CD8-positive, alpha-beta memory T cell (primary cell): ENCODE measurements around the gene RHOU. TPM values are rescaled to one million over a fixed set of nuclear protein-coding genes. Genes with fewer than 3 reads are reported as not detected.
A peak's percentile ranks its signal among the peaks of the same experiment; 100 is the strongest.
"Not testable (repeated sequence)": the region's sequence is repeated elsewhere in the genome, so short reads cannot be mapped to it uniquely, and the experiment has no call there.

Experiments used
- CTCF ChIA-PET: fragments of 350-600 bp; sonication (Branson Sonifier 250); formaldehyde crosslinking; loops from one replicate; lab custom pipeline; 2021; ENCODE audit warnings: antibody characterized with exemption; lab: Charles Lee
- POLR2A ChIA-PET: fragments of 350-600 bp; sonication (Branson Sonifier 250); formaldehyde crosslinking; loops from one replicate; lab custom pipeline; 2021; ENCODE audit warnings: antibody characterized with exemption; lab: Charles Lee
- DNase-seq, 5 donors: peaks; one replicate each; pipeline versions ENCODE4 v3.0.0 to v3.0.0-alpha.2; 2020 to 2022; ENCODE audit warnings: mixed read lengths in 1 of 5
- H3K27ac ChIP-seq: one replicate; pipeline ENCODE4 v1.7.0; 2013; ENCODE audit warnings: low read depth, mild to moderate bottlenecking, low read length, moderate library complexity
- H3K27me3 ChIP-seq: 2 replicates; pipeline ENCODE4 v1.7.0; 2013; ENCODE audit warnings: low read length, mild to moderate bottlenecking; ENCODE audit not compliant: insufficient read depth, poor library complexity, severe bottlenecking
- H3K36me3 ChIP-seq: 2 replicates; pipeline ENCODE4 v1.7.0; 2013; ENCODE audit warnings: mild to moderate bottlenecking, low read length, moderate library complexity; ENCODE audit not compliant: insufficient read depth
- H3K4me1 ChIP-seq: 2 replicates; pipeline ENCODE4 v1.7.0; 2013; ENCODE audit warnings: mild to moderate bottlenecking, low read length, moderate library complexity; ENCODE audit not compliant: insufficient read depth
- H3K4me3 ChIP-seq: 2 replicates; pipeline ENCODE4 v1.7.0; 2013; ENCODE audit warnings: mild to moderate bottlenecking, low read length
- H3K9me3 ChIP-seq: 2 replicates; pipeline ENCODE4 v1.7.0; 2013; ENCODE audit warnings: mild to moderate bottlenecking, low read length
- H3K27ac Mint-ChIP-seq, 8 donors: one replicate each; pipeline ENCODE4 v1.8.0; 2020 to 2021; ENCODE audit warnings: mixed read lengths in 8 of 8, mild to moderate bottlenecking in 6 of 8, inconsistent platforms in 3 of 8, moderate library complexity in 3 of 8
- H3K27me3 Mint-ChIP-seq, 2 donors: one replicate each; pipeline ENCODE4 v1.8.0; 2020 to 2021; ENCODE audit warnings: mixed read lengths in 2 of 2, mild to moderate bottlenecking in 1 of 2, moderate library complexity in 1 of 2
- H3K36me3 Mint-ChIP-seq, 3 donors: one replicate each; pipeline ENCODE4 v1.8.0; 2020 to 2021; ENCODE audit warnings: mixed read lengths in 3 of 3, inconsistent platforms in 1 of 3, mild to moderate bottlenecking in 1 of 3
- H3K4me1 Mint-ChIP-seq, 3 donors: one replicate each; pipeline ENCODE4 v1.8.0; 2020 to 2021; ENCODE audit warnings: mixed read lengths in 3 of 3, inconsistent platforms in 1 of 3, mild to moderate bottlenecking in 1 of 3
- H3K4me3 Mint-ChIP-seq, 7 donors: one replicate each; pipeline ENCODE4 v1.8.0; 2020 to 2021; ENCODE audit warnings: mixed read lengths in 7 of 7, mild to moderate bottlenecking in 6 of 7, moderate library complexity in 4 of 7, inconsistent platforms in 2 of 7
- H3K9me3 Mint-ChIP-seq, 5 donors: one replicate each; pipeline ENCODE4 v1.8.0; 2020 to 2022; ENCODE audit warnings: mixed read lengths in 5 of 5, mild to moderate bottlenecking in 3 of 5, moderate library complexity in 2 of 5, inconsistent platforms in 1 of 5
- polyA plus RNA-seq: library from polyadenylated mRNA; unstranded; fragments of 300-500 nt; fragmentation: Illumina TruSeq; gene quantifications from one replicate; pipeline ENCODE4 v1.2.3, GENCODE V29; 2021
- total RNA-seq, 2 experiments: library from RNA; stranded (reverse); gene quantifications; one replicate each; pipeline ENCODE4 v1.2.3, GENCODE V29; 2021

Gene RHOU
- total and polyA plus RNA-seq, 3 experiments from 2014 or later = 0.64 to 2.3 (median 0.88) TPM

DNA sequence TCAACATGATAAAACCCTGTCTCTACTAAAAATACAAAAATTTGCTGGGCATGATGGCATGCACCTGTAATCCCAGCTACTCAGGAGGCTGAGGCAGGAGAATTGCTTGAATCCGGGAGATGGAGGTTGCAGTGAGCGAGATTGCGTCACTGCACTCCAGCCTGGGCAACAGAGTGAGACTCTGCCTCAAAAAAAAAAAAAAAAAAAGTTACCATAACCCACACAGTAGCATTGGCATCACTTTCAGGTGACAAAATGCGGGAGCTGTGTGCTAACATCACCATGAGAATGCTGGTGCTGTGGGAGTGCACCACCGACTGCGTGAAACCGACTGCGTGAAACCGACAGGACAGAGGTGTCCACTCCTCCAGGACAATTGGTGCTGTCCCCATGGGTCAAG, 40.7 kb downstream of the RHOU start:
- H3K27ac ChIP-seq, DNase-seq, H3K4me1 ChIP-seq, H3K36me3 ChIP-seq, H3K4me3 Mint-ChIP-seq, CTCF ChIA-PET, H3K27ac Mint-ChIP-seq, H3K27me3 ChIP-seq, H3K36me3 Mint-ChIP-seq, H3K9me3 ChIP-seq, H3K27me3 Mint-ChIP-seq, H3K9me3 Mint-ChIP-seq, POLR2A ChIA-PET, H3K4me3 ChIP-seq: not testable (repeated sequence)
- H3K4me1 Mint-ChIP-seq = peaks cover 15 to 23% (median 22%) of the 10 kb centered on the region in 3 donors

GRCh38 chr1:228776449-228776848, 41.2 kb downstream of the RHOU start:
- Histone ChIP-seq H3K36me3 (no peaks in the 10 kb centered on the region), H3K27ac (no peak overlapping the region), H3K27me3 (no peaks in the 10 kb centered on the region), H3K4me1 (peaks cover 4% of the 10 kb centered on the region), H3K9me3 (no peaks in the 10 kb centered on the region), H3K4me3 (no peak overlapping the region)
- POLR2A ChIA-PET = no interaction called here
- Mint-ChIP-seq H3K36me3 (peaks cover 0 to 1% (median 0%) of the 10 kb centered on the region in 3 donors), H3K27me3 (no peaks in the 10 kb centered on the region), H3K27ac (peak overlapping the region in 1 of 8 donors; percentile 19), H3K4me1 (peaks cover 15 to 23% (median 22%) of the 10 kb centered on the region in 3 donors), H3K4me3 (no peak overlapping the region), H3K9me3 (no peaks in the 10 kb centered on the region)
- DNase-seq = no peak
- CTCF ChIA-PET = no interaction called here

- DNase-seq = no peak
- ChIA-PET POLR2A (no interaction called here), CTCF (no interaction called here)
- peaks cover 0 to 1% (median 0%) of the 10 kb centered on the region in 3 donors for H3K36me3 Mint-ChIP-seq
- Histone ChIP-seq H3K9me3 (no peaks in the 10 kb centered on the region), H3K36me3 (no peaks in the 10 kb centered on the region), H3K4me1 (no peaks in the 10 kb centered on the region), H3K27ac (no peak overlapping the region), H3K27me3 (no peaks in the 10 kb centered on the region), H3K4me3 (no peak overlapping the region)
- no peak overlapping the region for H3K4me3 Mint-ChIP-seq
- no peak overlapping the region for H3K27ac Mint-ChIP-seq
- H3K9me3 Mint-ChIP-seq = no peaks in the 10 kb centered on the region
- no peaks in the 10 kb centered on the region for H3K27me3 Mint-ChIP-seq
- H3K4me1 Mint-ChIP-seq = peaks cover 9 to 16% (median 16%) of the 10 kb centered on the region in 3 donors
Measured at GRCh38 chr1:228777236-228777635, 42.0 kb downstream of the RHOU start.

DNA sequence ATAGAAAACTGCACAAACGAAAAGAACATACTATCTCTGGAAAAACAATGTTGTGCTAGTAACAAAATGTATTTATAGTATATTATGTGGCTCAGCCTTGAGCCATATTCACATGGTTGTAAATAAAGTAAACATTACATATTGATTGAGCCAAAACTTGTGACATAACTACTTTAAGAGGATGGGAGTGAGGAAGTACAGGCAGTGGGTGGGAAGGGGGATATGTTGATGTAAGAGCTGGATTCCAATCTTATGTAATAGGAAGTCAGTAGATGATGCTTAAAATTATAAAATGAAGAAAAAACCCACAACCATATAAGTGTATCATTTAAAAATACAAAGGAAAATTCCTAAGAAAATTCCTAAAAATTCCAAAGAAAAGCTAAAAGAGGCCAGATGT, 42.7 kb downstream of the RHOU start:
- Mint-ChIP-seq H3K9me3 (no peaks in the 10 kb centered on the region), H3K27me3 (no peaks in the 10 kb centered on the region), H3K27ac (no peak overlapping the region), H3K36me3 (peaks cover 0 to 1% (median 0%) of the 10 kb centered on the region in 3 donors), H3K4me3 (no peak overlapping the region), H3K4me1 (peaks cover 1 to 8% (median 8%) of the 10 kb centered on the region in 3 donors)
- Histone ChIP-seq H3K4me3 (no peak overlapping the region), H3K36me3 (no peaks in the 10 kb centered on the region), H3K9me3 (no peaks in the 10 kb centered on the region), H3K27ac (no peak overlapping the region), H3K4me1 (no peaks in the 10 kb centered on the region), H3K27me3 (no peaks in the 10 kb centered on the region)
- POLR2A ChIA-PET = no interaction called here
- CTCF ChIA-PET = no interaction called here
- no peak for DNase-seq

GRCh38 chr1:228778466-228778865, 43.2 kb downstream of the RHOU start:
- Histone ChIP-seq H3K4me3 (no peak overlapping the region), H3K27me3 (no peaks in the 10 kb centered on the region), H3K4me1 (no peaks in the 10 kb centered on the region), H3K9me3 (no peaks in the 10 kb centered on the region), H3K36me3 (no peaks in the 10 kb centered on the region), H3K27ac (no peak overlapping the region)
- ChIA-PET POLR2A (interaction anchor here (0.6 kb wide), 1 partner anchor 122 kb away, joined by 7 read pairs; no protein-coding TSS in a partner anchor), CTCF (no interaction called here)
- peak overlapping the region in 1 of 8 donors; percentile 75 for H3K27ac Mint-ChIP-seq
- no peaks in the 10 kb centered on the region for H3K9me3 Mint-ChIP-seq
- H3K4me1 Mint-ChIP-seq = peaks cover 0 to 5% (median 4%) of the 10 kb centered on the region in 3 donors
- H3K27me3 Mint-ChIP-seq = no peaks in the 10 kb centered on the region
- DNase-seq = no peak
- H3K4me3 Mint-ChIP-seq = no peak overlapping the region
- peaks cover 0 to 1% (median 0%) of the 10 kb centered on the region in 3 donors for H3K36me3 Mint-ChIP-seq

DNA sequence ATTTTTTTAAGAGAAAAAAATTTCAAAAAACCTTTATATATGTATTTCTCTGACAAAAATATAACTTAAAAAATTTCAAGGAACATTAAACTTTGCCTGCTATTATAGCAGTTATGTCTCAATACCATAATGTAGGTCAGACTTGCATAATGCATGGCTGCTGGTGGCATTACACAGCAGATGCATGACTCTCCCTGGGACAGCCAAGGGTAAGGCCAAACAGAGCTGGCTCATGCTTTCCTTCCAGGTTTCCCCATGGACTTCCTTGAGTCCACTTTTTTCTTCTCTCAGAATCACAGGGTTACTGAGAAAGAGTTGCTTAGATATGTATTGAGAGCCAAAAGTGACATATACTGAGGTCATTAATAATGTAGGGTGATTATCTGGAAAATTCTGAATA, 43.7 kb downstream of the RHOU start:
- H3K27ac Mint-ChIP-seq = no peak overlapping the region
- Histone ChIP-seq H3K27me3 (no peaks in the 10 kb centered on the region), H3K27ac (no peak overlapping the region), H3K4me3 (no peak overlapping the region), H3K36me3 (no peaks in the 10 kb centered on the region), H3K9me3 (no peaks in the 10 kb centered on the region), H3K4me1 (no peaks in the 10 kb centered on the region)
- H3K4me3 Mint-ChIP-seq = no peak overlapping the region
- CTCF ChIA-PET = no interaction called here
- H3K27me3 Mint-ChIP-seq = no peaks in the 10 kb centered on the region
- no peaks in the 10 kb centered on the region for H3K9me3 Mint-ChIP-seq
- DNase-seq = no peak
- peaks cover 0 to 5% (median 4%) of the 10 kb centered on the region in 3 donors for H3K4me1 Mint-ChIP-seq
- POLR2A ChIA-PET = interaction anchor here (0.6 kb wide), 1 partner anchor 121 kb away, joined by 7 read pairs; no protein-coding TSS in a partner anchor
- peaks cover 0 to 1% (median 0%) of the 10 kb centered on the region in 3 donors for H3K36me3 Mint-ChIP-seq

DNA sequence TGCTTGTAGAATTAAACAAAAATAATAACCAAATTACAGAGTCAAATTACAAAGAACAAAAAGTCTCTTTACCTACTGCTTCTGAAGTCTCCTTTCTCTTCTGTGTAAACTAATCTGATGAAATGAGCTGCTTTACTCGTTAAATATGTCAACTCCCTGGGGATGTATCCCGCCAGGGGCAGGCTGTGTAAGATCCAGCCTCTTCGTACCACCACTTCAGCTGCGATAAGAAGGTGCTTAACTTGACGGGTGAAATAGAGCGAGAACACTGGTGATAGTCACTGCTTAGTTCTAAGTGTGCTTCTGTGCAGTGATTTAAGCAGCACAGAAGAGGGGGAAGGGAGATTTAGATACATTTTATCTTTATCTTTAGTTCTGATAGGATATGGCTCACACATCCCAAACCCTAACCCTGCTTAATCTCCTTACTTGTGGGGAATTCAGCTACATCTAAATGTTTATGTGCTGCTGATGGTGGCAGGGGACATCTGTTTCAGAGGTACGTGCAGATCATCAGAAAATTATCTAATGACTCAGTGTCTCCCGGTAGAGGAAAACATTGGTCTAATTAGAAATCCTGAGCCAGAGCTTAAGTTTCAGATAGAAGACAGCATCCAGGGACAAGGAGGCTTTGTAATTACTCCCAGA, 46.0 kb downstream of the RHOU start:
- peaks cover 0 to 1% (median 0%) of the 10 kb centered on the region in 3 donors for H3K36me3 Mint-ChIP-seq
- Histone ChIP-seq H3K27ac (no peak overlapping the region), H3K36me3 (no peaks in the 10 kb centered on the region), H3K27me3 (no peaks in the 10 kb centered on the region), H3K9me3 (no peaks in the 10 kb centered on the region), H3K4me1 (no peaks in the 10 kb centered on the region), H3K4me3 (no peak overlapping the region)
- ChIA-PET POLR2A (no interaction called here), CTCF (no interaction called here)
- H3K9me3 Mint-ChIP-seq = no peaks in the 10 kb centered on the region
- H3K4me3 Mint-ChIP-seq = no peak overlapping the region
- DNase-seq = no peak
- H3K27ac Mint-ChIP-seq = no peak overlapping the region
- no peaks in the 10 kb centered on the region for H3K4me1 Mint-ChIP-seq
- no peaks in the 10 kb centered on the region for H3K27me3 Mint-ChIP-seq

- Mint-ChIP-seq H3K27me3 (no peaks in the 10 kb centered on the region), H3K36me3 (peaks cover 0 to 1% (median 0%) of the 10 kb centered on the region in 3 donors), H3K4me3 (no peak overlapping the region), H3K9me3 (no peaks in the 10 kb centered on the region), H3K27ac (no peak overlapping the region), H3K4me1 (no peaks in the 10 kb centered on the region)
- ChIA-PET CTCF (no interaction called here), POLR2A (no interaction called here)
- Histone ChIP-seq H3K27me3 (no peaks in the 10 kb centered on the region), H3K4me3 (no peak overlapping the region), H3K9me3 (no peaks in the 10 kb centered on the region), H3K36me3 (no peaks in the 10 kb centered on the region), H3K4me1 (no peaks in the 10 kb centered on the region), H3K27ac (no peak overlapping the region)
- no peak for DNase-seq
Measured at GRCh38 chr1:228781809-228782661, 46.8 kb downstream of the RHOU start.
